ENCODE measurements around the gene LCN1.

DNA sequence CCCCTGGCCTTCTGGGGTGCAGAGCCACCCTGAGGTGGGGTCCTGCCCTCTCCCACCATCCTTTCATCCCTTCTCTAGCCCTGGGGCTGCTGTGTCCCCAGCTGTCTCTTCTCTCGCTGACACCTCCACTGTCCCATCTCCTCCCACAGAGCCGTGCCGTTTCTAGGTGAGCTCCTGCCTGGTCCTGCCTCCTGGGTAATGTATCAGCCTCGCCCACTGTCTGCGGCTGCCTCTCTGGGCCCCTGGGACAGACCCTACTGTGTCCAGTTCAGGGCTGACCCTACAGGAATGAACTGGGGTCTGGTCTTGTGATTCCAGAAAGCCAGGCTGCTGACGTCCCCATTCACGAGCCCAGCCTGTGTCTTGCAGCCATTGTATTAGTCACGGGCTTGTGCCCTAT, 44.4 kb downstream of the LCN1 start:
- no peak for TF ChIP-seq POLR2A (IDR thresholded peaks at IDR 0.05)
- TF ChIP-seq, protein P1, sequence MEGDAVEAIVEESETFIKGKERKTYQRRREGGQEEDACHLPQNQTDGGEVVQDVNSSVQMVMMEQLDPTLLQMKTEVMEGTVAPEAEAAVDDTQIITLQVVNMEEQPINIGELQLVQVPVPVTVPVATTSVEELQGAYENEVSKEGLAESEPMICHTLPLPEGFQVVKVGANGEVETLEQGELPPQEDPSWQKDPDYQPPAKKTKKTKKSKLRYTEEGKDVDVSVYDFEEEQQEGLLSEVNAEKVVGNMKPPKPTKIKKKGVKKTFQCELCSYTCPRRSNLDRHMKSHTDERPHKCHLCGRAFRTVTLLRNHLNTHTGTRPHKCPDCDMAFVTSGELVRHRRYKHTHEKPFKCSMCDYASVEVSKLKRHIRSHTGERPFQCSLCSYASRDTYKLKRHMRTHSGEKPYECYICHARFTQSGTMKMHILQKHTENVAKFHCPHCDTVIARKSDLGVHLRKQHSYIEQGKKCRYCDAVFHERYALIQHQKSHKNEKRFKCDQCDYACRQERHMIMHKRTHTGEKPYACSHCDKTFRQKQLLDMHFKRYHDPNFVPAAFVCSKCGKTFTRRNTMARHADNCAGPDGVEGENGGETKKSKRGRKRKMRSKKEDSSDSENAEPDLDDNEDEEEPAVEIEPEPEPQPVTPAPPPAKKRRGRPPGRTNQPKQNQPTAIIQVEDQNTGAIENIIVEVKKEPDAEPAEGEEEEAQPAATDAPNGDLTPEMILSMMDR (IDR thresholded peaks at IDR 0.05) = no peak
